SK-N-MC (cell line): ENCODE measurements around the gene SLC7A7.
A peak's percentile ranks its signal among the peaks of the same experiment; 100 is the strongest.
"Not testable (repeated sequence)": the region's sequence is repeated elsewhere in the genome, so short reads cannot be mapped to it uniquely, and the experiment has no call there.

Experiments
- DNase-seq: peaks from one replicate; pipeline ENCODE4 v3.0.0-alpha.2; 2011; ENCODE audit warnings: low read depth, low spot score
- H3K27ac ChIP-seq: fragments of 200-600 bp; sonication (generic); 2 replicates; pipeline ENCODE4 v1.5.1; 2016; ENCODE audit warnings: mixed run types
- H3K36me3 ChIP-seq: fragments of 200-600 bp; sonication (generic); 2 replicates; pipeline ENCODE4 v1.6.1; 2017; ENCODE audit warnings: antibody characterized with exemption, low read length, mixed read lengths; ENCODE audit not compliant: insufficient read depth
- H3K4me3 ChIP-seq: fragments of 200-600 bp; sonication (generic); 2 replicates; pipeline ENCODE4 v1.5.1; 2016
- H3K9ac ChIP-seq: fragments of 200-600 bp; sonication (generic); 2 replicates; pipeline ENCODE4 v1.8.0; 2017; ENCODE audit warnings: mixed run types, mixed read lengths; ENCODE audit not compliant: insufficient read length
- H3K9me3 ChIP-seq: fragments of 200-600 bp; sonication (generic); 2 replicates; pipeline ENCODE4 v1.6.1; 2017; ENCODE audit warnings: low read depth, mild to moderate bottlenecking, antibody characterized with exemption, low read length, moderate library complexity, mixed read lengths
- EZH2 ChIP-seq: fragments of 200-600 bp; sonication (generic); IDR thresholded peaks from one replicate; pipeline ENCODE4 v1.6.1; 2017; ENCODE audit warnings: antibody characterized with exemption
- FOXP2 ChIP-seq: optimal IDR thresholded peaks from 2 replicates; pipeline ENCODE3; 2011; ENCODE audit warnings: mild to moderate bottlenecking, moderate library complexity; ENCODE audit not compliant: insufficient read depth; ENCODE audit errors: extremely low read length, control extremely low read depth
- POLR2AphosphoS5 ChIP-seq: IDR thresholded peaks from 2 replicates; pipeline ENCODE4 v1.6.1; 2012; ENCODE audit warnings: mild to moderate bottlenecking, low read depth, low read length, borderline replicate concordance

The SLC7A7 gene

GRCh38 chr14:22814941-22815713 is at the start of gene SLC7A7:
SLC7A7 (minus strand) TSS chr14:22815435; CDS start chr14:22813398, 2,037 bp downstream.
- Histone ChIP-seq H3K4me3 (peak within 1 kb of the TSS; percentile 52), H3K27ac (peak within 1 kb of the TSS; percentile 78), H3K9ac (peak within 1 kb of the TSS; percentile 24), H3K9me3 (no peaks in the 10 kb centered on the region), H3K36me3 (no peaks in the 10 kb centered on the region)
- no peak for DNase-seq
- TF ChIP-seq FOXP2 (no peak), EZH2 (no peak), POLR2AphosphoS5 (no peak)

DNA sequence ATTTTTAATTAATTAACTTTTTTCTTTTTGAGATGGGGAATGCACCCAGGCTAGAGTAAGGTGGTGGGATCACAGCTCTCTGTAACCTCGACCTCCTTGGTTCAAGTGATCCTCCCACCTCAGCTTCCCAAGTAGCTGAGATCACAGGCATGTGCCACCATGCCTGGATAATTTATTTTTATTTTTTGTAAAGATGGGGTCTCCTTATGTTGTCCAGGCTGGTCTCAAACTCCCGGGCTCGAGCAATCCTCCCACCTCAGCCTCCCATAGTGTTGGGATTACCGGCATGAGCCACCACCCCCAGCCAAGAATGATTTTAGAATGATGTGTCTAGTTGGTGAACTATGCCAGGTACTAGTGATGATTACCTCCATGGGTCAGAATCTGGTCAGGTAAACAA is 49.7 kb upstream of the SLC7A7 start:
- no peaks in the 10 kb centered on the region for H3K36me3 ChIP-seq
- H3K27ac ChIP-seq: no peak overlapping the region
- H3K4me3 ChIP-seq: no peak overlapping the region
- no peaks in the 10 kb centered on the region for H3K9me3 ChIP-seq
- no peak for DNase-seq
- no peak overlapping the region for H3K9ac ChIP-seq
- TF ChIP-seq EZH2: no peak
- TF ChIP-seq POLR2AphosphoS5: no peak
- TF ChIP-seq FOXP2: no peak

GRCh38 chr14:22861651-22862050 is 46.4 kb upstream of the SLC7A7 start:
- Histone ChIP-seq H3K36me3 (no peaks in the 10 kb centered on the region), H3K27ac (no peak overlapping the region), H3K9me3 (no peaks in the 10 kb centered on the region), H3K4me3 (no peak overlapping the region), H3K9ac (no peak overlapping the region)
- no peak for TF ChIP-seq FOXP2
- DNase-seq: no peak

DNA sequence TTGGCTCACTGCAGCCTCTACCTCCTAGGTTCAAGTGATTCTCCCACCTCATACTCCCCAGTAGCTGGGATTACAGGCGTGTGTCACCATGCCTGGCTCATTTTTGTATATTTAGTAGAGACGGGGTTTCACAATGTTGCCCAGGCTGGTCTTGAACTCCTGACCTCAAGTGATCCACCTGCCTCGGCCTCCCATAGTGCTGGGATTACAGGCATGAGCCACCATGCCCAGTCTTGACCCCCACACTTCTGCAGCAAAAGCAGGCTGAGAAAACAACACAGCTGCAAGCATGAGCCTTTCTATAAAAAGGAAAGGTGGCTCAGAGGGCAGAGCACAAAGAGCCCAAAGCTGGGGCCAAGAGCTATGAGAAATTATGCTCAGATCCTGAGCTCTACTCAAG is 45.1 kb upstream of the SLC7A7 start:
- DNase-seq, H3K36me3 ChIP-seq, H3K27ac ChIP-seq: not testable (repeated sequence)

GRCh38 chr14:22856428-22856827 is 41.2 kb upstream of the SLC7A7 start:
- DNase-seq: no peak
- no peak overlapping the region for H3K9ac ChIP-seq
- H3K4me3 ChIP-seq: no peak overlapping the region
- no peaks in the 10 kb centered on the region for H3K36me3 ChIP-seq
- no peaks in the 10 kb centered on the region for H3K9me3 ChIP-seq
- TF ChIP-seq FOXP2: no peak
- TF ChIP-seq EZH2: no peak
- no peak for TF ChIP-seq POLR2AphosphoS5
- no peak overlapping the region for H3K27ac ChIP-seq

More for the DNA sequence above, 45.1 kb upstream of the SLC7A7 start:
- not testable (repeated sequence) for H3K9me3 ChIP-seq, H3K4me3 ChIP-seq, H3K9ac ChIP-seq

- no peak for TF ChIP-seq FOXP2
- TF ChIP-seq EZH2: no peak
- no peak for TF ChIP-seq POLR2AphosphoS5
- no peak for DNase-seq
- no peak overlapping the region for H3K4me3 ChIP-seq
Measured at GRCh38 chr14:22854963-22855724, 39.9 kb upstream of the SLC7A7 start.

GRCh38 chr14:22854296-22854695 is 39.1 kb upstream of the SLC7A7 start:
- not testable (repeated sequence) for DNase-seq, H3K9ac ChIP-seq, H3K27ac ChIP-seq, H3K36me3 ChIP-seq, H3K4me3 ChIP-seq, H3K9me3 ChIP-seq

More at GRCh38 chr14:22854963-22855724, 39.9 kb upstream of the SLC7A7 start:
- no peaks in the 10 kb centered on the region for H3K36me3 ChIP-seq
- no peaks in the 10 kb centered on the region for H3K9me3 ChIP-seq
- no peak overlapping the region for H3K27ac ChIP-seq
- H3K9ac ChIP-seq: no peak overlapping the region

- Histone ChIP-seq H3K9ac (peak overlapping the region; percentile 67), H3K27ac (no peak overlapping the region), H3K36me3 (no peaks in the 10 kb centered on the region), H3K4me3 (peak overlapping the region; percentile 76), H3K9me3 (no peaks in the 10 kb centered on the region)
- DNase-seq: no peak
- TF ChIP-seq POLR2AphosphoS5: no peak
- TF ChIP-seq FOXP2: peak; percentile 49
Measured at GRCh38 chr14:22852940-22853767, 37.9 kb upstream of the SLC7A7 start.

DNA sequence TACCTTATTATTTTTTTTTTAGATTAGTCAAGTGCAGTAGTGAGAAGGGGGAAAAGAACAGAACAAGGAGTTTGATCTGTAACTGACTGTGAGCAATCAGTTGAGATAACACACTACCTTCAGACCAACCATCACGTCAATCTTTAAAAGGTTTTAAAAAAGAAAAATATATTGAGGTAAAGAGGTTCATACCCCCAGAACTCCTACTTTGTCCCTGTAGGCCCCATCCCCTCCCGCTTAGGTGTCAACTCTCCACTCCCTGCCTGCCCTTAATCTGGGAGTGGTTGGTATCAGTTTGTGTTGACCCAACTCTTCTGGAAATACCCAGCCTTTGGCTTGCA is 37.3 kb upstream of the SLC7A7 start:
- H3K36me3 ChIP-seq: no peaks in the 10 kb centered on the region
- no peak overlapping the region for H3K4me3 ChIP-seq
- no peak overlapping the region for H3K27ac ChIP-seq
- H3K9me3 ChIP-seq: no peaks in the 10 kb centered on the region
- no peak overlapping the region for H3K9ac ChIP-seq
- TF ChIP-seq POLR2AphosphoS5 (no peak), EZH2 (no peak), FOXP2 (no peak)
- no peak for DNase-seq

- not testable (repeated sequence) for H3K4me3 ChIP-seq, H3K27ac ChIP-seq, H3K9me3 ChIP-seq, H3K9ac ChIP-seq, H3K36me3 ChIP-seq, DNase-seq
Measured at GRCh38 chr14:22852178-22852577, 36.9 kb upstream of the SLC7A7 start.
